GM23248 (cell line): ENCODE results near the gene PEX14. TPM values are rescaled to one million over a fixed set of nuclear protein-coding genes. Genes with fewer than 3 reads are reported as not detected.

ENCODE experiments used
- DNase-seq: peaks from one replicate; pipeline ENCODE4 v3.0.0-alpha.2; 2015
- H2AFZ ChIP-seq: fragments of 200-600 bp; sonication (generic); 2 replicates; pipeline ENCODE4 v1.6.1; 2016; ENCODE audit warnings: antibody characterized with exemption
- H3F3A ChIP-seq: fragments of 200-600 bp; sonication (generic); 2 replicates; pipeline ENCODE4 v1.6.1; 2016; ENCODE audit warnings: mild to moderate bottlenecking, antibody characterized with exemption, mixed run types; ENCODE audit not compliant: insufficient read depth
- H3K27ac ChIP-seq: fragments of 200-600 bp; sonication (generic); 2 replicates; pipeline ENCODE4 v1.5.1; 2016; ENCODE audit warnings: mild to moderate bottlenecking
- H3K27me3 ChIP-seq: fragments of 200-600 bp; sonication (generic); replicated peaks from 2 replicates; pipeline ENCODE4 v1.6.1; 2016; ENCODE audit warnings: mild to moderate bottlenecking; ENCODE audit not compliant: insufficient read depth
- H3K36me3 ChIP-seq: fragments of 200-600 bp; sonication (generic); 2 replicates; pipeline ENCODE4 v1.6.1; 2016; ENCODE audit warnings: low read depth, mild to moderate bottlenecking
- H3K4me1 ChIP-seq: fragments of 200-600 bp; sonication (generic); 2 replicates; pipeline ENCODE4 v1.6.1; 2016; ENCODE audit warnings: mild to moderate bottlenecking; ENCODE audit not compliant: insufficient read depth
- H3K4me2 ChIP-seq: fragments of 200-600 bp; sonication (generic); one replicate; pipeline ENCODE4 v1.6.1; 2016; ENCODE audit warnings: mild to moderate bottlenecking; ENCODE audit not compliant: unreplicated experiment
- H3K4me3 ChIP-seq: fragments of 200-600 bp; sonication (generic); 2 replicates; pipeline ENCODE4 v1.5.1; 2016; ENCODE audit warnings: mild to moderate bottlenecking
- H3K79me2 ChIP-seq: fragments of 200-600 bp; sonication (generic); 2 replicates; pipeline ENCODE4 v1.6.1; 2016; ENCODE audit warnings: mild to moderate bottlenecking; ENCODE audit not compliant: insufficient read depth
- H3K9ac ChIP-seq: fragments of 200-600 bp; sonication (generic); 2 replicates; pipeline ENCODE4 v1.6.1; 2016; ENCODE audit warnings: mild to moderate bottlenecking
- H3K9me2 ChIP-seq: fragments of 200-600 bp; sonication (generic); 2 replicates; pipeline ENCODE4 v1.6.1; 2016; ENCODE audit warnings: mixed run types, mild to moderate bottlenecking, moderate library complexity; ENCODE audit not compliant: insufficient read depth
- H3K9me3 ChIP-seq: fragments of 200-600 bp; sonication (generic); one replicate; pipeline ENCODE4 v1.6.1; 2017; ENCODE audit warnings: low read depth
- H4K20me1 ChIP-seq: fragments of 200-600 bp; sonication (generic); 2 replicates; pipeline ENCODE4 v1.6.0; 2016; ENCODE audit not compliant: insufficient read depth
- EZH2 ChIP-seq: fragments of 200-600 bp; sonication (generic); IDR thresholded peaks from 2 replicates; pipeline ENCODE4 v1.6.1; 2018; ENCODE audit warnings: antibody characterized with exemption, mild to moderate bottlenecking; ENCODE audit not compliant: insufficient read depth, poor library complexity, severe bottlenecking
- EZH2phosphoT487 ChIP-seq: fragments of 200-600 bp; sonication (generic); IDR thresholded peaks from 2 replicates; pipeline ENCODE4 v1.6.1; 2018; ENCODE audit warnings: antibody characterized with exemption, moderate library complexity, mild to moderate bottlenecking, low read depth; ENCODE audit not compliant: insufficient read depth
- WGBS, 2 experiments: methylation state at CpG; one replicate each; pipeline ENCODE4 v1.1.6; 2015 to 2017; ENCODE audit warnings: low lambda C conversion rate in 2 of 2, low coverage in 1 of 2; ENCODE audit errors: missing lambda C conversion rate in 2 of 2; 5-methylcytosine and 5-hydroxymethylcytosine counted together
- in situ Hi-C: fragments of 300-500 bp; cut with MboI; formaldehyde crosslinking; loops from 2 replicates; pipeline ENCODE4 v1.15.0; 2020
- polyA plus RNA-seq: library from polyadenylated mRNA; unstranded; fragments of >200 nt; fragmentation: Nextera tagmentation; extraction: Ambion mirVana; gene quantifications from 2 replicates; pipeline ENCODE4 v1.2.1, GENCODE V29; 2016
- total RNA-seq: library from RNA; depleted of rRNA; stranded (reverse); fragments of >200 nt; shearing (Covaris generic); gene quantifications from 2 replicates; pipeline ENCODE4 v1.2.3, GENCODE V29; 2014

Gene PEX14
- total and polyA plus RNA-seq, 2 experiments from 2014 or later, result 13.9 to 20.1 TPM

- no peak for TF ChIP-seq EZH2phosphoT487
- TF ChIP-seq EZH2, result no peak
- Histone ChIP-seq H3K36me3 (no peaks in the 10 kb centered on the region), H3K9me3 (no peaks in the 10 kb centered on the region), H3K9me2 (no peaks in the 10 kb centered on the region), H3K9ac (no peak overlapping the region), H3K4me1 (0 out of 2 replicates have a peak, but pooled peaks cover 11% of the 10 kb centered on the region), H3K79me2 (no peaks in the 10 kb centered on the region), H3K27me3 (no peaks in the 10 kb centered on the region), H3F3A (peaks cover 11% of the 10 kb centered on the region; the same call in 1 of the 2 replicates), H3K27ac (no peak overlapping the region), H4K20me1 (no peaks in the 10 kb centered on the region), H3K4me2 (no peak overlapping the region), H3K4me3 (no peak overlapping the region), H2AFZ (no peak overlapping the region)
- WGBS, 2 experiments, result 46 to 67% methylated on average over 1 of the region's 1 CpG
- no peak for DNase-seq
- in situ Hi-C loops, result no loop called here
Observed at GRCh38 chr1:10546896-10547295, 72.1 kb downstream of the PEX14 start.

DNA sequence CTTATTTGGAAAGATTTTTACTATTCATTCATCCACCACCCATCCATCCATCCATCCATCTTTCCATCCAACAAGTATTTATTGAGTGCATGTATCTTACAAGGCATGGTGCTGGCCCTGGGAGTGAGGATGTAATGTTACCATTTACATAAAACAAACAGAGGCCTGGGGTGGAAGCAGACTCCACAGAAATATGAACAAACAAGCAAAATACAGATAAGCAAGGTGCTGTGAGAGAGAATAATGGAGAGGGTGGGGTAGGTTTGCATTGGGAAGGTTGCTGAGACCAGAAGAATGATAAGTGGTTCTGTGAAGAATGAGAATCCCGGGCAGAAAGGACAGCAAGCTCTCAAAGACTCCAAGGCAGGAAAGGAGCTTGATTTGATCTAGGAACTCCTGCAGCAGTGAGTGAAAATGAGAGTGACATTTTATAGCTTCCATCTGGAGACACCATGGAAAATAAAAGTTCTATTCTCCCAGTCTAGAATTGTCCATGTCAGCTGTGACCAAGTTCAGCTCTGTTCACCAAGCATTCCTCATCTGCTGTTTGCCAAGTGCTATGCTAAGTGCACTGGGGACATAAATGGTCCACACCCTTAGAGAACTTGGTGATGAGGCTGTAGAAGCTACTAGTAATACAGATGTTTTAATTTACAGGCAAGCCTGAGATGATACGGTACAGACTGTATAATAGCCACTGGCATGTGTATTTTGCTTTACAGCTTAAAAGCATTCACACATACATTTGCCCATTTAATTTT, 75.3 kb downstream of the PEX14 start:
- Histone ChIP-seq H2AFZ (no peak overlapping the region), H3K4me1 (0 out of 2 replicates have a peak, but pooled peaks cover 10% of the 10 kb centered on the region), H3K27ac (no peak overlapping the region), H3K9me3 (no peaks in the 10 kb centered on the region), H3F3A (peaks cover 7% of the 10 kb centered on the region; the same call in 1 of the 2 replicates), H3K79me2 (no peaks in the 10 kb centered on the region), H3K27me3 (no peaks in the 10 kb centered on the region), H3K9ac (no peak overlapping the region), H3K36me3 (no peaks in the 10 kb centered on the region), H3K4me2 (no peak overlapping the region), H4K20me1 (no peaks in the 10 kb centered on the region), H3K4me3 (no peak overlapping the region), H3K9me2 (no peaks in the 10 kb centered on the region)
- in situ Hi-C loops, result no loop called here
- 31 to 70% methylated on average over 2 of the region's 2 CpGs for WGBS, 2 experiments
- TF ChIP-seq EZH2 (no peak), EZH2phosphoT487 (no peak)
- no peak for DNase-seq

DNA sequence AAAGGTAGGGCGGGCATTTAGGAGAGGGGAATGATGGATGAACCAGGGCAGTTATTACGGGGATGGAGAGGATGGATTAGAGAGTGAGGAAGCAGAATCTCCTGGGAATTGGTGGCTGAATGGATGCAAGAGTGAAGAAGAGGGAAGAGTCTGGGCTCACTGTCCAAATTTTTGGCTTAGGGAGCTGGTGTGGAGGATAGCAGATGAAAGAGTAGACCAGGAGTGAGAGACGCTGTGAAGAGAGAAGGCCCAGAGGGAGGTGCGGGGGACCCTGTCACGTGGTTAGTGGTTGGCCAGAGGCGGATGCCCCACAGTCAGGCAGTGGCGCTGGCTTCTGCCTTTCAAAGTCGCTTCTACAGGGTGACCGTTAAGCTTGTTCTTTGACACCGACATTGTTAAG, 78.4 kb downstream of the PEX14 start:
- no peak for TF ChIP-seq EZH2phosphoT487
- no peak for TF ChIP-seq EZH2
- Histone ChIP-seq H3K9me3 (no peaks in the 10 kb centered on the region), H3K9me2 (no peaks in the 10 kb centered on the region), H3K4me1 (no peaks in the 10 kb centered on the region), H3K9ac (no peak overlapping the region), H3K27ac (no peak overlapping the region), H3K27me3 (no peaks in the 10 kb centered on the region), H3F3A (no peaks in the 10 kb centered on the region), H2AFZ (no peak overlapping the region), H4K20me1 (no peaks in the 10 kb centered on the region), H3K79me2 (no peaks in the 10 kb centered on the region), H3K36me3 (no peaks in the 10 kb centered on the region), H3K4me3 (no peak overlapping the region), H3K4me2 (no peak overlapping the region)
- no peak for DNase-seq
- 88 to 90% methylated on average over 10 of the region's 10 CpGs for WGBS, 2 experiments
- in situ Hi-C loops, result no loop called here

DNA sequence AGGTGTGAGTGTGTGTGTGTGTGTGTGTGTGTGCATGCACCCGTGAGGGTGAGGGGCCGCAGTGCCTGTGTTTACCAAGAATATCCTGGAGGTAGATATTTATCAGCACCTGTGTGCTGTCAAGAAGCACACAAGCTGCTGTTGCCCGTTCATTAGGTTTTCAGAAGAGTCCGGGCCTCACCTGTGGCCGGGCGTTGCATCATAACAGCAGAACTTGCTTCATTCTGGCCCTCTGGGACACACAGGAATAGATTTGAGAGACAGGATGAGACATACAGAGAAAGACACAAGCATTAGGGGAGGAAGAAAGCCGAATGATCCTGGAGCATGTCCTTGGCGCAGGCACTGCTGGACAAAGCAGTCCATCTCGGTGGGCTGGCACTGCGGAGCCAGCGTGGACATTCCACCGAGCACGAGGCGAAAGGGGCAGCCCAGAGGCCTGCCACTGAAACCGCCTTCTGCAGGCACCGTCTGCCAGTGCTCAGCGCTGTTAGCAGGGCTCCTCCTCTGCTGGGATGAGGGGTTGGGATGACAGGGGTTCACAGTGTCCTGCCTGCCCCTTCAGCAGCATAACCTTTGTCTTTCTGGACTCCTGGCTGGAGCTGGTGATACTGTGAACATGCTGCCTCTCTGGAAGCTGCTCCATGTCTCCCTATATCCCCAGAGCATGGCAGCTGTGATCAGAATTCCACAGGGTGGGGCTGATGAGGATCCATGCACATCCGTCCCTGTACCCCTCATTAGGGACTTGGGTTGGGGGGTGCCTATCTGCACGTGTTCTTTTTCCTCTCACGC, 81.1 kb downstream of the PEX14 start:
- H3K36me3 ChIP-seq, result no peaks in the 10 kb centered on the region
- H3K27ac ChIP-seq, result no peak overlapping the region
- H3K9me2 ChIP-seq, result no peaks in the 10 kb centered on the region
- H3K79me2 ChIP-seq, result no peaks in the 10 kb centered on the region
- no peaks in the 10 kb centered on the region for H3K4me1 ChIP-seq
- no peak overlapping the region for H3K9ac ChIP-seq
- WGBS, 2 experiments, result 85% methylated on average over 20 of the region's 20 CpGs
- no peak overlapping the region for H3K4me3 ChIP-seq
- no peak overlapping the region for H3K4me2 ChIP-seq
- no peak overlapping the region for H2AFZ ChIP-seq
- no peaks in the 10 kb centered on the region for H3K27me3 ChIP-seq
- in situ Hi-C loops, result no loop called here
- H3K9me3 ChIP-seq, result no peaks in the 10 kb centered on the region
- no peaks in the 10 kb centered on the region for H4K20me1 ChIP-seq
- no peak for DNase-seq
- TF ChIP-seq EZH2phosphoT487 (no peak), EZH2 (no peak)
- no peaks in the 10 kb centered on the region for H3F3A ChIP-seq
